Activated naive CD4-positive, alpha-beta T cell treated with Interleukin-2 at 50 U/mL for 16 hours (primary cell): ENCODE measurements around the gene FAM229B.

ENCODE experiments used
- DNase-seq: peaks from one replicate; pipeline ENCODE4 v3.0.0-alpha.2; 2020

Gene FAM229B

DNA sequence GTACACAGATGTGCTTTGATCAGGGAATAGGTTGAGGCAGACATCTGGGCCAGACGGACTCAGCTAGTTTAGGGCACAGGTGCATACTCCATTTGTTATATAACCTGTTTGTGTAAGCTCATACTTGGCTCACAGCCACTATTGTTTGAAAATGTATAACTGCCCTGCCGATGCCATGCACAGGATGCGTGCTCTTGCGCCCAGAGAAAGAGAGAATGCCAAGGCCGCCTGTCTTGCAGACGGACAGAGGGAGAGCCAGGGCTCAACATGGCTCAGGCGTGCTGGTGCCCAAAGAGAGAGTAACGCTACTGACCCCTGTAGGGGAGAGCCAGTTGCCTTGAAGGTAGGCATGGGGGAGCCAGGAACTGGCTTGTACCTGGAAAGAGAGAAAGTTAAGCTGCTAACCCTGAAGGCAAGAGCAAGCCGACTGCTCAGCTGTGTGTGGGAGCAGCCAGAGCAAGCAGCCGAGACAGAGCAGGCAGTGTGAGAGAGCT, 57.7 kb downstream of the FAM229B start:
- no peak for DNase-seq

- DNase-seq: no peak
These were observed 60.7 kb downstream of the FAM229B start for GRCh38 chr6:112148103-112148502.

GRCh38 chr6:112149236-112149635, 61.8 kb downstream of the FAM229B start:
- no peak for DNase-seq

- no peak for DNase-seq
These were observed 62.4 kb downstream of the FAM229B start for GRCh38 chr6:112149719-112150263.

- no peak for DNase-seq
These were observed 63.0 kb downstream of the FAM229B start for GRCh38 chr6:112150363-112150762.
